HL-60 (cell line): ENCODE results near the gene CBLN3.

Source experiments
- DNase-seq, 2 experiments: peaks; one replicate each; pipeline ENCODE4 v3.0.0-alpha.2; 2010 to 2020; ENCODE audit warnings: low read depth in 1 of 2, low spot score in 1 of 2
- H3K27ac ChIP-seq: fragments of 250-450 bp; sonication (Bioruptor Pico); replicated peaks from 2 replicates; pipeline ENCODE4 v1.5.1; 2020; ENCODE audit warnings: mild to moderate bottlenecking, moderate library complexity
- H3K27me3 ChIP-seq: fragments of 250-450 bp; sonication (Bioruptor Pico); 2 replicates; pipeline ENCODE4 v1.5.1; 2021; ENCODE audit warnings: mild to moderate bottlenecking, moderate library complexity; ENCODE audit not compliant: insufficient read depth, poor library complexity, severe bottlenecking
- H3K4me3 ChIP-seq: replicated peaks from 2 replicates; pipeline ENCODE4 v1.5.1; 2011; ENCODE audit warnings: mild to moderate bottlenecking, control low read depth, low read length; ENCODE audit not compliant: insufficient read depth
- GABPA ChIP-seq: IDR thresholded peaks from 2 replicates; pipeline ENCODE4 v1.6.1; 2012; ENCODE audit warnings: low read depth
- POLR2AphosphoS5 ChIP-seq: IDR thresholded peaks from 2 replicates; pipeline ENCODE4 v1.6.1; 2012; ENCODE audit warnings: low read depth
- SPI1 ChIP-seq: IDR thresholded peaks from 2 replicates; pipeline ENCODE4 v1.6.1; 2012; ENCODE audit warnings: low read depth, mild to moderate bottlenecking, borderline replicate concordance
- TF ChIP-seq, protein P1 (sequence below): IDR thresholded peaks from 2 replicates; pipeline ENCODE4 v1.6.1; 2012; ENCODE audit warnings: low read depth; ENCODE audit not compliant: insufficient replicate concordance
- TF ChIP-seq, protein P2 (sequence below): IDR thresholded peaks from one replicate; pipeline ENCODE4 v1.5.1; 2011; ENCODE audit warnings: low read length, control low read depth, inconsistent platforms; ENCODE audit not compliant: insufficient read depth

CBLN3 gene

DNA sequence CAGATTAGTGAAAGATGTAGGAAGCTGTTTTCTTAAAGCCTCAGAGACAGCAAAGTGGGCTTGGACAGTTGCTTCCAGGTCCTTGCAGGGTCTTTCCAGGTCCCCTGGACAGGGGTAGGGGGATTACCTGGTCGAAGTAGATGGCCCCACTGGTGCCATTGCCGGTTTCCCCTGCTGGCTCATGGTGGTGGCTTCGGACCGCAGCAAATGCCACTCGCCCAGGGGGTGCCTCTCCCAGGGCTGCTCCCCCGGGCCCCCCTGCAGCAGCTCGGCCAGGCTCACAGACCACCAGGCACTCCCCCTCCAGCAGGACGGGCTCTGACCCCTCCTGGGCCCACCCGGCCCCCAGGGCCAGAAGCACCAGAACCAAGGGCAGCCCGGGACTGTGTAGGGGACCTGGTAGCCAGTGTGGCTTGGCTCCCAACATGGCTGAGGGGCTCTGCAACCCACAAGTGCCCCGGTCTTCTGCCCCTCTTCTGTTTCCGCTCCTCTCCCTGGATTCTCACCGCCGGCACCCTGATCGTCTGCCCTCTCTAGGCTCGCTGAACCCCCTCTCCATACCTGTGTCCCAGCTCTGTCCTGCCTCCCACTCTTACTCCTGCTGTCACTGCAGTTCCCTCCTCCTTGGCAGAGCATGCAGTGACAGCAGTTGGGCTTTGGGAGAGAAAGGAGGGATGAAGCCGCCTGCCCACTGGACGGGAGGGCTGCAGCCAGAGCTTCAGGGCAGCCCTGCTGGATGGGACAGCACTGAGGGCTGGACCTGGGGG is 657 bp downstream of the CBLN3 start:
- DNase-seq, result no peak
- TF ChIP-seq, protein P1, sequence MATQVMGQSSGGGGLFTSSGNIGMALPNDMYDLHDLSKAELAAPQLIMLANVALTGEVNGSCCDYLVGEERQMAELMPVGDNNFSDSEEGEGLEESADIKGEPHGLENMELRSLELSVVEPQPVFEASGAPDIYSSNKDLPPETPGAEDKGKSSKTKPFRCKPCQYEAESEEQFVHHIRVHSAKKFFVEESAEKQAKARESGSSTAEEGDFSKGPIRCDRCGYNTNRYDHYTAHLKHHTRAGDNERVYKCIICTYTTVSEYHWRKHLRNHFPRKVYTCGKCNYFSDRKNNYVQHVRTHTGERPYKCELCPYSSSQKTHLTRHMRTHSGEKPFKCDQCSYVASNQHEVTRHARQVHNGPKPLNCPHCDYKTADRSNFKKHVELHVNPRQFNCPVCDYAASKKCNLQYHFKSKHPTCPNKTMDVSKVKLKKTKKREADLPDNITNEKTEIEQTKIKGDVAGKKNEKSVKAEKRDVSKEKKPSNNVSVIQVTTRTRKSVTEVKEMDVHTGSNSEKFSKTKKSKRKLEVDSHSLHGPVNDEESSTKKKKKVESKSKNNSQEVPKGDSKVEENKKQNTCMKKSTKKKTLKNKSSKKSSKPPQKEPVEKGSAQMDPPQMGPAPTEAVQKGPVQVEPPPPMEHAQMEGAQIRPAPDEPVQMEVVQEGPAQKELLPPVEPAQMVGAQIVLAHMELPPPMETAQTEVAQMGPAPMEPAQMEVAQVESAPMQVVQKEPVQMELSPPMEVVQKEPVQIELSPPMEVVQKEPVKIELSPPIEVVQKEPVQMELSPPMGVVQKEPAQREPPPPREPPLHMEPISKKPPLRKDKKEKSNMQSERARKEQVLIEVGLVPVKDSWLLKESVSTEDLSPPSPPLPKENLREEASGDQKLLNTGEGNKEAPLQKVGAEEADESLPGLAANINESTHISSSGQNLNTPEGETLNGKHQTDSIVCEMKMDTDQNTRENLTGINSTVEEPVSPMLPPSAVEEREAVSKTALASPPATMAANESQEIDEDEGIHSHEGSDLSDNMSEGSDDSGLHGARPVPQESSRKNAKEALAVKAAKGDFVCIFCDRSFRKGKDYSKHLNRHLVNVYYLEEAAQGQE, result no peak
- TF ChIP-seq, protein P2, sequence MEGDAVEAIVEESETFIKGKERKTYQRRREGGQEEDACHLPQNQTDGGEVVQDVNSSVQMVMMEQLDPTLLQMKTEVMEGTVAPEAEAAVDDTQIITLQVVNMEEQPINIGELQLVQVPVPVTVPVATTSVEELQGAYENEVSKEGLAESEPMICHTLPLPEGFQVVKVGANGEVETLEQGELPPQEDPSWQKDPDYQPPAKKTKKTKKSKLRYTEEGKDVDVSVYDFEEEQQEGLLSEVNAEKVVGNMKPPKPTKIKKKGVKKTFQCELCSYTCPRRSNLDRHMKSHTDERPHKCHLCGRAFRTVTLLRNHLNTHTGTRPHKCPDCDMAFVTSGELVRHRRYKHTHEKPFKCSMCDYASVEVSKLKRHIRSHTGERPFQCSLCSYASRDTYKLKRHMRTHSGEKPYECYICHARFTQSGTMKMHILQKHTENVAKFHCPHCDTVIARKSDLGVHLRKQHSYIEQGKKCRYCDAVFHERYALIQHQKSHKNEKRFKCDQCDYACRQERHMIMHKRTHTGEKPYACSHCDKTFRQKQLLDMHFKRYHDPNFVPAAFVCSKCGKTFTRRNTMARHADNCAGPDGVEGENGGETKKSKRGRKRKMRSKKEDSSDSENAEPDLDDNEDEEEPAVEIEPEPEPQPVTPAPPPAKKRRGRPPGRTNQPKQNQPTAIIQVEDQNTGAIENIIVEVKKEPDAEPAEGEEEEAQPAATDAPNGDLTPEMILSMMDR, result no peak
- TF ChIP-seq GABPA (no peak), POLR2AphosphoS5 (no peak), SPI1 (no peak)
- Histone ChIP-seq H3K27ac (peak overlapping the region; percentile 88), H3K27me3 (no peaks in the 10 kb centered on the region), H3K4me3 (no peak overlapping the region)

DNA sequence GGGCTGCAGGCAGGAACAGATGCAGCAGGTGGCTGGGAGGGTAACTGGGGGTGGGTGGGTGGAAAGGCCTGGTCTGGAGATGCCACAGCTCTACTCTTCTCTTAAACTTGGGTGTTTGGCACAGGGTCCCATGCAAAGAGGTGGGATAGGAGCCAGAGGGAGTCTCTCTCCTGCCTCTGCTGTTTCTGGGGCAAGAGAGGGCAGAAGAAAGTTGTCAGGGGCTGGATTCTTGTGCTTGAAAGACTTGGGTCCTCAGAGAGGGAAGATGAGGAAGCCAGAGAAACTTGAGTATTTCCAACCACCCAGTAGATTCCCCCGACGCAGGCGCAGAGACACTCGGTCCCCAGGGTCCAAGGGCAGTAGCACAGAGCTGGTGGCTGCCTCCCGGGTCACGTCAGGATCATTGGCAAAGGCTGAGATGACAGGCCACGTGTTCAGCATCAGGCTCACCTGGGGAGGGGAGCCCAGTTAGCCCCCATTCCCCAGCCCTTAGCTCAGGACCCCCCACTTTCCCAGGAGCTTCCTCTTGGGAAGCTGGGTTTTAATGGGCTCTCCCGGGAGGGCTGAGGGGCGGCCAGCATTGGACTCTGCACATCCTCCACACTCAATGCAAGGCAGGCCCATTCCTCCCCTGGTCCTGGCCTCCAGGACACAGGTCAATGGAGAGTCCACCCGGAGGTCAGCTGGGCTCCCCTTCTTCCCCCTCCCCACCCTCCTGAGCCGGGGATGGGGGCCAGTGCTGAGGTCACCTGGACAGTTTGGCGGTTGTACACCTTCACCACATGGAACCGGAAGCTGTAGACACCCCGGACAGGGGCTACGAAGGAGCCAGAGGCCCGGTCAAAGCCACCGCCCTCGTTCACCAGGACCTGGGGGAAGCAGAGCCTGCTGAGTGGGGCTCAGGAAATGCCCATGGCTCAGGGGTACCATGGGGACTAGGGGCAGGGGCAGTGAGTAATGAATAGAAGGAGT is 1.6 kb downstream of the CBLN3 start:
- Histone ChIP-seq H3K27ac (no peak overlapping the region), H3K27me3 (no peaks in the 10 kb centered on the region), H3K4me3 (no peak overlapping the region)
- no peak for TF ChIP-seq POLR2AphosphoS5
- no peak for TF ChIP-seq GABPA
- TF ChIP-seq, protein P1, result no peak
- TF ChIP-seq, protein P2, result no peak
- TF ChIP-seq SPI1, result no peak
- DNase-seq, result no peak

DNA sequence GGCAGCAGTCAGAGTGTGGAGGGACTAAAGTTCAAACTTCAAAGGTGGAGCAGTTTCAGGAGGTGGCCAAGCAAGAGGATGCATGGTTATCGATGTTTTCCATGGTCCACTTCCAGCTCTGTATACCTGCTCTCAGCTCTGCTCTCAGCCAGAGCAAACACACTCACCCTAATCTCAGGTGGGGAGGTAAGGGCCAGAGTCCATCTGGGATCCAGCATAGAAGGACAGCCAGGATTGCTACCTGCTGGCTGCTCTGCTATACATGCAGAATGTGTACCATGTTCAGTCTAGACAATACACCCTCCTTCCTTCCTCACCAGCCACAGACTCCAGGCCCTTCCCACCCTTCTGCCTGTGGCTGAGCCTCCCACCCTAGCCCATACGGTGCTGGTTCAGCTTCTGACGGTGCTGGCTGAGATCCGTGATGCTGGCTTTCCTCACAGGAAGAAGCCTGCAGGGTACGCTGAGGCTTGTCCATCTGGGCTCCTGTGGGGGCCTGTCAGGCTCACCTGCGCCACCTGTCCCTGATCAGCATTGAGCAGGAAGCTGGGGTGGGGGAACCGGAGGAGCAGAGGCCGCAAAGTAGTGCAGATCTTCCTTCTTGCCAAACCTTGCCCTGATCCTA is 2.4 kb downstream of the CBLN3 start:
- TF ChIP-seq POLR2AphosphoS5 (no peak), GABPA (no peak), SPI1 (no peak)
- TF ChIP-seq, protein P2, result no peak
- TF ChIP-seq, protein P1, result no peak
- H3K27ac ChIP-seq, result no peak overlapping the region
- DNase-seq, result no peak
- H3K27me3 ChIP-seq, result no peaks in the 10 kb centered on the region
- H3K4me3 ChIP-seq, result no peak overlapping the region
